LNCaP clone FGC (cell line): ENCODE measurements around the gene MNDA.

ENCODE experiments used
- DNase-seq: peaks from one replicate; pipeline ENCODE4 v3.0.0-alpha.2; 2011; ENCODE audit warnings: low read depth
- H3K4me3 ChIP-seq: 2 replicates; pipeline ENCODE4 v1.5.1; 2011; ENCODE audit warnings: mild to moderate bottlenecking, low read depth, low read length, control low read depth
- CTCF ChIP-seq: IDR thresholded peaks from 2 replicates; pipeline ENCODE4 v1.5.1; 2012; ENCODE audit warnings: mild to moderate bottlenecking; ENCODE audit not compliant: control insufficient read depth, insufficient read depth; ENCODE audit errors: extremely low read depth

MNDA gene

DNA sequence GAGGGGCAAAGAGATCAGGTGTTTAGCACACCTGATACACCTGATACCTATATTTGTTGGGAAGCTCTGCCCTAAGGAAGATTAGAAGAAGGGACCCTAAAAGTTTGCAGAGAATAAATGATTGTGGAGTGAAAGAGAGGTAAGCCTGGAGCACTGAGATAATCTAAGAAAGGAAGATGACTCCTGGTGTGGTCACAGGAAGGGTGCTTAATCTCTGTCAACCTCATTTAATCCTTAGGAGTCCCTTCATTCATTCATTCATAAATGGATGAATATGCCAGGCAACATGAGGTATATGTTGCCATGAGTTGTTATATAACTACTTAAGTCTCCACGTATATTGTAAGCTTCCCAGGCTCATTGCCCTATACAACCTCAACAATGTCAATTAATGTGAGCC lies 16.2 kb upstream of the MNDA start:
- no peak for TF ChIP-seq CTCF
- H3K4me3 ChIP-seq, result no peak overlapping the region
- no peak for DNase-seq

GRCh38 chr1:158818560-158818959 lies 12.6 kb upstream of the MNDA start:
- no peak overlapping the region for H3K4me3 ChIP-seq
- no peak for DNase-seq
- TF ChIP-seq CTCF, result no peak

GRCh38 chr1:158818975-158819431 lies 12.1 kb upstream of the MNDA start:
- no peak overlapping the region for H3K4me3 ChIP-seq
- TF ChIP-seq CTCF, result no peak
- no peak for DNase-seq

DNA sequence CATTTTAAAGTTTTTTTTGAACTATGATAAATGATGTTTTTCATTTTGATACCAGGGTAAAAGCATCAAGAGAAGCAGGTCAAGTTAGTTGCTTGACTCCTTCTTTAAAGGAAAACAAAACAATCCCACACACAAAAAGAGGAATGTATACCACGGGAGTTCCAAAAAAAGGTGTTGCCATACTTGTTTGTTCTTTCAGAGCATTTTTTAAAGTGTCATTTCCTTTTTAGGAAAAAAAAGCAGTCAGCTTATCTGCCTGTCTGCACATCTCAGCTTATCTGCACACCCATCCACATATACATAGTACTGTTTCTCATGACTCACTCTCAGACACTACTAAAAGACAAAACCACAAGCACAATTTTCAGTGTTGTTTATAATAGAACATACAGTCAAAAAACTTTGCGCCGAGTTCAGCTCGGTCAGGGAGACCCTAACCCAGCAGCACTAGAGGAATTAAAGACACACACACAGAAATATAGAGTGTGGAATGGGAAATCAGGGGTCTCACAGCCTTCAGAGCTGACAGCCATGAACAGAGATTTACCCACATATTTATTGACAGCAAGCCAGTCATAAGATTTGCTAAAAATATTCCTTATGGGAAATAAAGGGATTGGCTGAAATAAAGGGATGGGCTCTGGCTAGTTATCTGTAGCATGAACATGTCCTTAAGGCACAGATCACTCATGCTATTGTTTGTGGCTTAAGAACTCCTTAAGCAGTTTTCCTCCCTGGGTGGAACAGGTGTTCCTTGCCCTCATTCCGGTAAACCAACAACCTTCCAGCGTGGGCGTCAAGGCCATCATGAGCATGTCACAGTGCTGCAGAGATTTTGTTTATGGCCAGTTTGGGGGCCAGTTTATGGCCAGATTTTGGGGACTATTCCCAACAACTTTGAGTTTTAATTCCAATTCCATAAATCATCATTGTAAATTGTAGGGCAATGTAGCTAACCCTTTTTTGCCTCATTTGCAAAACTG lies 11.4 kb upstream of the MNDA start:
- H3K4me3 ChIP-seq, result no peak overlapping the region
- DNase-seq, result no peak
- TF ChIP-seq CTCF, result no peak

GRCh38 chr1:158821723-158822122 lies 9.4 kb upstream of the MNDA start:
- no peak for TF ChIP-seq CTCF
- no peak for DNase-seq
- H3K4me3 ChIP-seq, result no peak overlapping the region

DNA sequence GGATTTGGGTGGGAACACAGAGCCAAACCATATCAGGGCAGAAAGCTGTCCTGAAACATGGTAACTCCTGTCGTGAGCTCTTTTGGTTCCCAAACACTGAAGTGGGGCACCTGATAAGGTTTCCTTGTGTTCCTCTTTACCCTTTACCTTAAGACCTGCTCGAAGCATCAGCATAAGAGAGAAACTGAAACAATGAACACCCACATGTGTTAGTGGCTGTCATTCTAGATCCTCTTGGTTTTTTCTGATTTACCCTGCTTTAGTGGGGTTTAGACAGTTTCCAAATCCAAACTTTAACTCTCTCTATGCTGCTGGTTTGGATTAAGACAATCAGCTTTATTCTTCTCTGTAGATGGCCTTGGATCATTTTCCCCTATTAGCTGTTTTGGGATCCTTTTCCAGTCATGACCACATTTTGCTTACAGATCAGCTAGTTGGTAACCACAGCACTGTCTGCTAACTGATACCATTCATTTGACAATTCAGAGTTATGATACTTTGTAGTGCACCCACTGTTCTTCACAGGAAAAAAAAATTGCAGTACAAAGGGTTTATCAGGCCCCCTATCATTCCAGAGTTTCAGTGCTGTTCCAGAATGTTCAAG lies 975 bp upstream of the MNDA start:
- TF ChIP-seq CTCF, result no peak
- H3K4me3 ChIP-seq, result no peak overlapping the region
- no peak for DNase-seq
